ENCODE data around the gene MORN4.
A peak's percentile ranks its signal among the peaks of the same experiment; 100 is the strongest.

- TF ChIP-seq SIN3A (IDR thresholded peaks at IDR 0.05; ENCODE audit: borderline replicate concordance, low read depth, low read length): 0 out of 2 replicates have a peak, but pooled peaks have one; percentile 9
- TF ChIP-seq, protein P1, sequence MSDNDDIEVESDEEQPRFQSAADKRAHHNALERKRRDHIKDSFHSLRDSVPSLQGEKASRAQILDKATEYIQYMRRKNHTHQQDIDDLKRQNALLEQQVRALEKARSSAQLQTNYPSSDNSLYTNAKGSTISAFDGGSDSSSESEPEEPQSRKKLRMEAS (IDR thresholded peaks at IDR 0.05; ENCODE audit: low read depth): peak; percentile 32; the same call in 1 of the 2 replicates
- TF ChIP-seq, protein P2, sequence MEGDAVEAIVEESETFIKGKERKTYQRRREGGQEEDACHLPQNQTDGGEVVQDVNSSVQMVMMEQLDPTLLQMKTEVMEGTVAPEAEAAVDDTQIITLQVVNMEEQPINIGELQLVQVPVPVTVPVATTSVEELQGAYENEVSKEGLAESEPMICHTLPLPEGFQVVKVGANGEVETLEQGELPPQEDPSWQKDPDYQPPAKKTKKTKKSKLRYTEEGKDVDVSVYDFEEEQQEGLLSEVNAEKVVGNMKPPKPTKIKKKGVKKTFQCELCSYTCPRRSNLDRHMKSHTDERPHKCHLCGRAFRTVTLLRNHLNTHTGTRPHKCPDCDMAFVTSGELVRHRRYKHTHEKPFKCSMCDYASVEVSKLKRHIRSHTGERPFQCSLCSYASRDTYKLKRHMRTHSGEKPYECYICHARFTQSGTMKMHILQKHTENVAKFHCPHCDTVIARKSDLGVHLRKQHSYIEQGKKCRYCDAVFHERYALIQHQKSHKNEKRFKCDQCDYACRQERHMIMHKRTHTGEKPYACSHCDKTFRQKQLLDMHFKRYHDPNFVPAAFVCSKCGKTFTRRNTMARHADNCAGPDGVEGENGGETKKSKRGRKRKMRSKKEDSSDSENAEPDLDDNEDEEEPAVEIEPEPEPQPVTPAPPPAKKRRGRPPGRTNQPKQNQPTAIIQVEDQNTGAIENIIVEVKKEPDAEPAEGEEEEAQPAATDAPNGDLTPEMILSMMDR (IDR thresholded peaks at IDR 0.05): no peak
- TF ChIP-seq PBX3 (IDR thresholded peaks at IDR 0.05): no peak
- TF ChIP-seq JUND (IDR thresholded peaks at IDR 0.05): no peak
- TF ChIP-seq NFIC (IDR thresholded peaks at IDR 0.05; ENCODE audit: borderline replicate concordance): no peak
- no peak for TF ChIP-seq RAD21 (IDR thresholded peaks at IDR 0.05; ENCODE audit: low read length)
- no peak for TF ChIP-seq FOSL2 (IDR thresholded peaks at IDR 0.05; ENCODE audit: borderline replicate concordance, low read depth)
- peak; percentile 41; the same call in 1 of the 2 replicates for TF ChIP-seq POLR2AphosphoS5 (IDR thresholded peaks at IDR 0.05; ENCODE audit: low read depth, low read length)
- no peak for TF ChIP-seq EP300 (IDR thresholded peaks at IDR 0.05; ENCODE audit: borderline replicate concordance in 1 of 2, low read depth in 1 of 2, low read length in 1 of 2)
- TF ChIP-seq, protein P3, sequence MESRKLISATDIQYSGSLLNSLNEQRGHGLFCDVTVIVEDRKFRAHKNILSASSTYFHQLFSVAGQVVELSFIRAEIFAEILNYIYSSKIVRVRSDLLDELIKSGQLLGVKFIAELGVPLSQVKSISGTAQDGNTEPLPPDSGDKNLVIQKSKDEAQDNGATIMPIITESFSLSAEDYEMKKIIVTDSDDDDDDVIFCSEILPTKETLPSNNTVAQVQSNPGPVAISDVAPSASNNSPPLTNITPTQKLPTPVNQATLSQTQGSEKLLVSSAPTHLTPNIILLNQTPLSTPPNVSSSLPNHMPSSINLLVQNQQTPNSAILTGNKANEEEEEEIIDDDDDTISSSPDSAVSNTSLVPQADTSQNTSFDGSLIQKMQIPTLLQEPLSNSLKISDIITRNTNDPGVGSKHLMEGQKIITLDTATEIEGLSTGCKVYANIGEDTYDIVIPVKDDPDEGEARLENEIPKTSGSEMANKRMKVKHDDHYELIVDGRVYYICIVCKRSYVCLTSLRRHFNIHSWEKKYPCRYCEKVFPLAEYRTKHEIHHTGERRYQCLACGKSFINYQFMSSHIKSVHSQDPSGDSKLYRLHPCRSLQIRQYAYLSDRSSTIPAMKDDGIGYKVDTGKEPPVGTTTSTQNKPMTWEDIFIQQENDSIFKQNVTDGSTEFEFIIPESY (IDR thresholded peaks at IDR 0.05; ENCODE audit: borderline replicate concordance, low read depth): no peak
- peak; percentile 17; the same call in 1 of the 2 replicates for TF ChIP-seq GATA2 (CRISPR knock-in tag; IDR thresholded peaks at IDR 0.05)
- no peak for TF ChIP-seq RXRA (IDR thresholded peaks at IDR 0.05; ENCODE audit: borderline replicate concordance, low read depth)
Observed at GRCh38 chr10:97632949-97633884, at the start of gene MORN4.
